ENCODE results near the gene SYNM.

GRCh38 chr15:99074446-99074845 lies 30.4 kb upstream of the SYNM start:
- TF ChIP-seq REST (IDR thresholded peaks at IDR 0.05; ENCODE audit: insufficient read depth in 1 of 2, low read depth in 2 of 2, low read length in 2 of 2), result no peak
- TF ChIP-seq SIN3A (IDR thresholded peaks at IDR 0.05; ENCODE audit: borderline replicate concordance, insufficient read depth, low read length), result no peak
- no peak for TF ChIP-seq TAF1 (IDR thresholded peaks at IDR 0.05; ENCODE audit: borderline replicate concordance, insufficient read depth, low read length)
- TF ChIP-seq FOXP2 (optimal IDR thresholded peaks at IDR 0.05; ENCODE audit: borderline replicate concordance, extremely low read depth, extremely low read length, insufficient read depth), result no peak
- no peak for TF ChIP-seq POLR2AphosphoS5 (IDR thresholded peaks at IDR 0.05; ENCODE audit: low read depth, low read length)

All from PFSK-1 (cell line).